GM19372 (cell line): ENCODE measurements around the gene PDSS2.
"Not testable (repeated sequence)": the region's sequence is repeated elsewhere in the genome, so short reads cannot be mapped to it uniquely, and the experiment has no call there.

Source experiments
- ATAC-seq: cut with Tn5 transposase; IDR thresholded peaks from one replicate; pipeline ENCODE4 v1.9.1; 2021; ENCODE audit warnings: mild to moderate bottlenecking, low read depth, moderate library complexity; ENCODE audit not compliant: unreplicated experiment

Gene PDSS2

DNA sequence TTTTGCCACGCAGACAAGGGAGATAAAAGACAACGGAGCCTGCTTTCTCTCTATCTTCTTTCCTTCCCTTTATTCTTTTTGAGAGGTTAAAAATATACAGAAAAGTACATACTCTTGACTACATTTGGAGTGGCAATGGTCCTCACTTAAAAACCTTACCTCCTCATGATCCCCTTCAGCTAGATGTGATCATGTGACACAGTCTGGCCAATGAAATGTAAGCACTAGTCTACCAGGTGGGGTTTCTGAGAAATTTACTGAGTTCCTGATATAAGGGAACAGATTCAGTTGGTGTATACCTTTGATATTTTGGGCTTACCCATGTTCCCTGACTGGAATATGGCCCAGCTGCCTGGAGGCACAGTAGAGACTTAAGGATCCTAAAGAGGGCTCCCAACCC is 178.6 kb downstream of the PDSS2 start:
- no peak for ATAC-seq

- not testable (repeated sequence) for ATAC-seq
Measured at GRCh38 chr6:107280001-107280400, 179.4 kb downstream of the PDSS2 start.

DNA sequence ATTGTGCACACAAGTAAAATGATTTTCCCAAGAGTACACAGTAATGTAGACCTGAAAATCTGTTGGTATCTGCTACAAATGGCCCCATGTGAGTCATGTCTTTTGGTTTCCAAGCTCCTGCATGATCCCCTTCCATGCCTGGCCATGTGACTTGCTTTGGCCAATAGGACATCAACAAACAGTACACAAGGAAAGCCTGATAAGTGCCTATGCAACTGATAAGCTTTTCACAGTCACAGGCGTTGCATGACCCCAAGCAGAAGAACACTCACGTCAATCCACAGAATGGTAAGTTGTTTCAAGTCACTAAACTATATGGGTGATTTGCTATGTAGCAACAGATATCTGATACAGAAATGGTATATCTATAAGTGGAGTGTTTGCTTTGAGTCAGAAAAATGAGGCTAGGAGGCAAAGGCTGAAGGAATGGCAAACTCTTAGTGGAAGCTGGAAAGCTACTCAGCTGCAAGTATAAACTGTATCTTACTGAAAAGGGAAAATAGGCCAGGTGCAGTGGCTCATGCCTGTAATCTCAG is 184.0 kb downstream of the PDSS2 start:
- no peak for ATAC-seq

DNA sequence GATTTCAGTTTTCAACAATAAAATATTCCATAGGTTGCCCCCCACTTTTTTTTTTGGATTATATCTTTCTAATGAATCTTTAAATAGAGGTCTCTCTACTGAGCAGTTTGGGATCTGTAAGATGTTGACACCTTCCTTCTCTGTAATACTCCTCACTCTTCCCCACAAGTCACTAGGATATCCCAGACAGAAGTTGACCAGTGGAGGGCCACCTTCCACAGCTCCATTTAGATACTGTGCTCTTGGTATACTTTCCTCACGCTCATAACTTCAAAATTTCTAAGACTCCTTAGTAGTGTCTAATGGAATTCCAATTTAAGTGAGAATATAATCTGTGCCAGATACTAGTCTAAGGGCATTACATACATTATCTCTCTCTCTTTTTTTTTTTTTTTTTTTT is 185.1 kb downstream of the PDSS2 start:
- no peak for ATAC-seq

DNA sequence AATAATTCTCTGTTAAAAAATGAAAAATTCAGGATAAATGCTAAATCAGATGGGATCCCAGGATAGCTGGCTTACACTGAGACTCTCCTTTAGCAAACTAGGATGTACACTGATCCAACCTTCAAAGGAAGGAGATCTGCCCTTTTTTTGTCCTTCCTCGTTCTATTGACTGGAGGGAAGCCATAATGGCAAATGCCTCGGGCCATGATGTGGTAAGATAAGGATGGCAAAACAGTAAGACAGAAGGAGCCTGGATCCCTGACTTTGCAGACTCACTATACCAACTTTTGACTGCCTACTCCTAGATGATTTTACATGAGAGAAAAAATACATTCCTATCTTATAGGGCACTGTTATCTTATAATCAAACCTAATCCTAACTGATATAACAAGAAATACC is 187.1 kb downstream of the PDSS2 start:
- ATAC-seq, result no peak

DNA sequence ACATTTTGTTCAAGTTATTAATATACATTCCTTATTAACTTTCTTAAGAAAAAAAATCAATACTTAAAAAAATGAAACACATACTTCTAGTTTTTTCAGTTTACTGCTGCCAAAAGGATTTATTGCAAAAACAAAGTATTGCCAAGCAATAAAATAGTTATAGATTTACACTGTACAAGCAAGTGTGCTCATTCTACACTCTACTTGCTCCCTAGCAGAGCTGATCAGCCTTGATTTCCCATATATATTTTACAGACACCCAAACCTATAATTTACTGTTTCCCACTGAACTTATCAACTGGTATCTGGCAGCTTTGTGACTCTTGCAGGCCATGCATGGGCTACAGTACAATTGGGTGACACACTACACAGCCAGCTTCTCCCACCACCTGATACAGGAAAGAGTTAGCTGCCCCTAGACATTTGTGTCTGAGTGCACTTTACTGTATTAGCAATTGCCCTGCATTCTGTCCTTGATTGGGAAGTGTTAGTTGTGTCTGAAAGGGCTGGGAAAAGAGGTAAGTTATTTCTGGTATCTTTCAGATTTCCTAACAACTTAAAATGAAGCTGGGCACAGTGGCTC is 188.1 kb downstream of the PDSS2 start:
- no peak for ATAC-seq

DNA sequence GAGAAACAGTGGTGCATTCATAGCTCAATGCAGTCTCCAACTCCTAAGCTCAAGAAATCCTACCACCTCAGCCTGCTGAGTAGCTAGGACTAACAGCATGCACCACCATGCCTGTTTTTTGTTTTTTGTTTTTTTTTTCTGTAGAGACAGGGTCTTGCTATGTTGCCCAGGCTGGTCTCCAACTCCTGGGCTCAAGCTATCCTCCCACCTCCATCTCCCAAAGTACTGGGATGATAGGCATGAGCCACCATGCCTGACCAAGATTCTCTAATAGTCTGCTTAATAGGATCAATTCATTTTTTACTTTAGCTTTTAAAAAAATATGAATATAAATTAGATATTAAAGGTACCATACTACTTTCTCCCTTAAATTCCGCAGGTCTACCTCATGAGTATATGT is 191.7 kb downstream of the PDSS2 start:
- no peak for ATAC-seq

DNA sequence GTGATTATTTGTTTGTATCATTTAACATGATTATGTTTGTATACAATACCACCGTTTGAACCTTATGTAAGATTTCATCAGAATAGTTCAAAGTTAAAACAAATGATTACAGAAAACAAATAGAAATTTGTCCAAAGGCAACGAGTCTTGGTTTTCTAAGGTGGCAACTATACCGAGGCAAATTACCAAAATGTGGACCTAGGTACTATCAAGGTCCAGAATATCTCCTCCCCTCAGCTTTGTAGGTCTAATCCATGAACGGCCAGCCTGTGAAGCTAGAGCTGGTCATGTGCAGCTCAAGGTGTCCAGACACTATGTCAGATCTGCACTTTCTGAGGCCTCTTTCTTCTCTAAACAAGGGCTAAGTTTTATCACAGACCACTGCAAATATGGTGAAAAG is 192.4 kb downstream of the PDSS2 start:
- ATAC-seq, result no peak

GRCh38 chr6:107266563-107266962 is 192.8 kb downstream of the PDSS2 start:
- ATAC-seq, result no peak

- no peak for ATAC-seq
Measured at GRCh38 chr6:107264357-107264840, 195.0 kb downstream of the PDSS2 start.

DNA sequence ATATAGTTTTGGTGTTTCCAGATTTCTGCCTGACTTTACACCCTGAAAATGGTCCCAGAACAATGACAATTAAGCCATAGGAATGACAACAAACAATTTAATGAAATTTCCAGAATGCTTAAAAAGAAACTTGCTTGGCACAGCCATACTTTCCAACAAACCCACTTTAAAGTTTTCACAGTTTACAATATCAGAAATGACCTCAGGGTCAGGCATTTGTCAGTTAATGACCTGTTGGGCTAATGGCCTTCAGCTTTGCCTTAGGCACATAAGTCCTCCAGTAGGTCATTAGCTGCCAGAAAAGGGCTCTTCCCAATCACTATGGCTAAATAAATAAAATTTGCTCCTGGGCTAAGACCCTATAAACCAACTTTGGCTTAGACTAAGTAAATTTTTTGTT is 199.4 kb downstream of the PDSS2 start:
- ATAC-seq, result no peak

GRCh38 chr6:107248147-107248546 is 211.2 kb downstream of the PDSS2 start:
- ATAC-seq, result no peak

GRCh38 chr6:107246972-107247615 is 212.3 kb downstream of the PDSS2 start:
- no peak for ATAC-seq

- no peak for ATAC-seq
Measured at GRCh38 chr6:107246249-107246971, 213.0 kb downstream of the PDSS2 start.

- ATAC-seq, result no peak
Measured at GRCh38 chr6:107244742-107245480, 214.5 kb downstream of the PDSS2 start.

DNA sequence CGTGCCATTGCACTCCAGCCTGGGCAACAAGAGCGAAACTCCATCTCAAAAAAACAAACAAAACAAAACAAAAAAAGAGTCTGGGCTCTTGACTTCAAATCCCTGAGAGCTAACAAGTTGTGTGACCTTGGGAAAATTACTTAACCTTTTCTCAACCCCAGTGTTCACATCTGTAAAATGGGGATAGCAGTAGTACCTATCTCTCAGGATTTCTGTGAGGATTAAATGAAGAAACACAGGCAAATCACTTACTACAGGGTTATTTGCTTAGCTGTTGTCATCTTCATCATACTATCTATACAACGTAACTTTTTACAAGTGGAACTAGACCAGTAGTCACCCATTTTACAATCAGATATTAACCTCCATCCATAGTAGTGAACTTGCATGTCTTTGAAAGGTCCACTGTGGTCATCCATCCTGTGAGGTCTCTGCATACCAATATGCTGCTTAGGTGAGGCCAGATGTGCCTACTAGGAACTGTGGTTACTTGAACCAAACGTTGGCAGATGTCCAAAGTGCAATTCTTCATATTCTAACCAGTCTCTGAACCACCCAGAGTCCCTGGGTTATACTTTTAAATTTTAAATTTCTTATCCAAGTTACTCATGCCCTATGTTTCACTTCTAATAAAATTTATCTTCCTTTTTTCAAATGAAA is 215.2 kb downstream of the PDSS2 start:
- no peak for ATAC-seq

DNA sequence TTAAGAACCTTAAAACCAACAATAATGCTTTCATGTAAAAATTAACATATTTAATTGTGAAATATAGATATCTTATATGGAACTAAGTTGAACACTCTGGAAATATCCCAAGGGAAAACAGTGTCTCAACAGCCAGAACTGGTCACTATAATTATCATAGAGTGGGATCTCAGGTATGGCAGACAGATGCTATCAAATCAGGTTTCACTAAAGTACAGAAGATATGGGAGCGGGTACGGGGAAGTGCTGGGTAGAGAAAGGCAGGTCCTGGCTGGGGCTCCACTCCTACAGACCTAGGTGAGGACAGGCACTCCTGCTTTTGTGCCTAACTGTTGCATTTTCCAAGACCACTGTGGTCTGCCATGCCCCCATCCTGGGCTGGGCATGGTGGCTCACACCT is 215.9 kb downstream of the PDSS2 start:
- no peak for ATAC-seq

DNA sequence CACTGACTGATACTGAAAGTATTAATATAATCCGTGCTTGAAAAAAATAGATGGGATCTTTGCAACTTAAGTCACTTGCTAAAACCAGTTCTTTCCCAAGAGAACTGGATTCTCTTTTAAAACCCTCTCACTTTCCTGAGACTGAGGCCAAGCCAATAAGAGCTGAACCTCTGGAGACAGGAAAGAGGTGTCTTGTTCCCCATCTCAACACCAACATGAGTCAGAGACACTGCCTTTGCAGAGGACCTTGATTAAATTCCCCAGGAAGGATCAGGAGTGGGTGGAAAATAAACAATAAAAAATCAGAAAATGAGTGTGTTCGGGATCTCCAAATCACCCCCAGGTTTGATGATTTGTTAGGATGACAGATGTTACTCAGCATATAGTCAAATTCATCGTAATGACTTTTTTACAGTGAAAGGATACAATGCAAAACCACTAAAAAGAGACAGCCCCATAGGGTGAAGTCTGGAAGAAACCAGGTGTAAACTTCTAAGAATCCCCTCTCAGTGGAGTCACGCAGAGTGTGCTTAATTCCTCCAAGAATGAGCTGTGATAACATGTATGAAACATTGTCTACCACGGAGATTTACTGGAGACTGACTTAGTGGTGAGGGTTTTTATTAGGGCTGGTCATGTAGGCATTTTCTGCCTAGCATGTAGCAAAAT is 221.2 kb downstream of the PDSS2 start:
- ATAC-seq, result no peak

- no peak for ATAC-seq
Measured at GRCh38 chr6:107235511-107235910, 223.9 kb downstream of the PDSS2 start.

GRCh38 chr6:107235007-107235406 is 224.4 kb downstream of the PDSS2 start:
- no peak for ATAC-seq
